H9 (cell line): ENCODE measurements around the gene MIS18A. TPM values are rescaled to one million over a fixed set of nuclear protein-coding genes. Genes with fewer than 3 reads are reported as not detected.

ENCODE experiments used
- DNase-seq: peaks from one replicate; pipeline ENCODE4 v3.0.0-alpha.2; 2017
- H2AFZ ChIP-seq: one replicate; pipeline ENCODE4 v1.6.1; 2013; ENCODE audit warnings: mild to moderate bottlenecking, low read length, control low read depth, moderate library complexity
- H2AK5ac ChIP-seq: 2 replicates; pipeline ENCODE4 v1.6.1; 2013; ENCODE audit warnings: low read length, control low read depth, mixed read lengths; ENCODE audit not compliant: insufficient read length
- H2BK120ac ChIP-seq: one replicate; pipeline ENCODE4 v1.6.1; 2013; ENCODE audit warnings: low read depth, mild to moderate bottlenecking, low read length, control low read depth, inconsistent platforms; ENCODE audit not compliant: poor library complexity, severe bottlenecking
- H2BK12ac ChIP-seq: 2 replicates; pipeline ENCODE4 v1.6.1; 2013; ENCODE audit warnings: low read length, control low read depth, mixed read lengths, low read depth; ENCODE audit not compliant: insufficient read length
- H2BK15ac ChIP-seq: 2 replicates; pipeline ENCODE4 v1.6.1; 2013; ENCODE audit warnings: low read depth, low read length, control low read depth
- H2BK20ac ChIP-seq: one replicate; pipeline ENCODE4 v1.6.1; 2013; ENCODE audit warnings: low read depth, mild to moderate bottlenecking, low read length, control low read depth, inconsistent platforms; ENCODE audit not compliant: poor library complexity, severe bottlenecking
- H2BK5ac ChIP-seq: 2 replicates; pipeline ENCODE4 v1.6.1; 2013; ENCODE audit warnings: low read length, control low read depth, mixed read lengths; ENCODE audit not compliant: insufficient read length
- H3K14ac ChIP-seq: 2 replicates; pipeline ENCODE4 v1.6.1; 2013; ENCODE audit warnings: low read length, control low read depth; ENCODE audit not compliant: insufficient read depth
- H3K18ac ChIP-seq: 2 replicates; pipeline ENCODE4 v1.6.1; 2013; ENCODE audit warnings: low read depth, mild to moderate bottlenecking, mixed read lengths, low read length, control low read depth; ENCODE audit not compliant: insufficient read length
- H3K23ac ChIP-seq: 2 replicates; pipeline ENCODE4 v1.6.1; 2013; ENCODE audit warnings: low read length, control low read depth, mixed read lengths, low read depth; ENCODE audit not compliant: insufficient read length
- H3K23me2 ChIP-seq: 2 replicates; pipeline ENCODE4 v1.6.1; 2013; ENCODE audit warnings: low read depth, mild to moderate bottlenecking, mixed read lengths, low read length, control low read depth; ENCODE audit not compliant: insufficient read length, poor library complexity, severe bottlenecking
- H3K27ac ChIP-seq: 2 replicates; pipeline ENCODE4 v1.5.1; 2013; ENCODE audit warnings: low read length, control low read depth, mixed read lengths, low read depth; ENCODE audit not compliant: insufficient read length
- H3K27me3 ChIP-seq: 2 replicates; pipeline ENCODE4 v1.6.1; 2013; ENCODE audit warnings: low read length, control low read depth, inconsistent platforms; ENCODE audit not compliant: insufficient read depth
- H3K4ac ChIP-seq: 2 replicates; pipeline ENCODE4 v1.6.1; 2013; ENCODE audit warnings: low read depth, mild to moderate bottlenecking, control low read depth, inconsistent platforms, low read length, moderate library complexity
- H3K4me1 ChIP-seq: 2 replicates; pipeline ENCODE4 v1.6.1; 2013; ENCODE audit warnings: low read length, control low read depth, inconsistent platforms; ENCODE audit not compliant: insufficient read depth
- H3K4me2 ChIP-seq: 2 replicates; pipeline ENCODE4 v1.6.1; 2013; ENCODE audit warnings: low read length, control low read depth, mixed read lengths; ENCODE audit not compliant: insufficient read length, insufficient read depth
- H3K56ac ChIP-seq: 2 replicates; pipeline ENCODE4 v1.6.1; 2013; ENCODE audit warnings: low read depth, mild to moderate bottlenecking, mixed read lengths, low read length, control low read depth; ENCODE audit not compliant: insufficient read length
- H3K79me1 ChIP-seq: 2 replicates; pipeline ENCODE4 v1.6.1; 2013; ENCODE audit warnings: low read depth, mild to moderate bottlenecking, moderate library complexity, low read length, control low read depth, inconsistent platforms; ENCODE audit not compliant: insufficient read depth, poor library complexity, severe bottlenecking
- H3K79me2 ChIP-seq: 2 replicates; pipeline ENCODE4 v1.6.1; 2013; ENCODE audit warnings: low read length, control low read depth, inconsistent platforms; ENCODE audit not compliant: insufficient read depth
- H3K9ac ChIP-seq: 2 replicates; pipeline ENCODE4 v1.6.1; 2013; ENCODE audit warnings: low read length, control low read depth, mixed read lengths; ENCODE audit not compliant: insufficient read length; ENCODE audit errors: extremely low read depth
- H3K9me3 ChIP-seq: one replicate; pipeline ENCODE4 v1.6.1; 2013; ENCODE audit warnings: low read depth, low read length, inconsistent platforms; ENCODE audit not compliant: control insufficient read depth
- H3T11ph ChIP-seq: one replicate; pipeline ENCODE4 v1.6.1; 2013; ENCODE audit warnings: mild to moderate bottlenecking, low read length, control low read depth, inconsistent platforms
- H4K20me1 ChIP-seq: one replicate; pipeline ENCODE4 v1.6.1; 2013; ENCODE audit not compliant: control insufficient read depth, insufficient read length, insufficient read depth
- H4K5ac ChIP-seq: 2 replicates; pipeline ENCODE4 v1.6.1; 2013; ENCODE audit warnings: low read depth, mild to moderate bottlenecking, mixed read lengths, low read length, control low read depth; ENCODE audit not compliant: insufficient read length
- H4K8ac ChIP-seq: replicated peaks from 2 replicates; pipeline ENCODE4 v1.6.1; 2013; ENCODE audit warnings: low read length, control low read depth, mixed read lengths, low read depth; ENCODE audit not compliant: insufficient read length
- H4K91ac ChIP-seq: 2 replicates; pipeline ENCODE4 v1.6.1; 2013; ENCODE audit warnings: low read depth, mild to moderate bottlenecking, moderate library complexity, mixed read lengths, low read length, control low read depth; ENCODE audit not compliant: insufficient read length
- H3K27ac Mint-ChIP-seq, 3 experiments: 2 replicates in 2 of 3; 3 replicates in 1 of 3; pipeline ENCODE4 v1.8.0; 2020 to 2021; ENCODE audit warnings: mixed read lengths in 3 of 3, mild to moderate bottlenecking in 1 of 3, moderate library complexity in 1 of 3
- H3K27me3 Mint-ChIP-seq: 2 replicates; pipeline ENCODE4 v1.8.0; 2021; ENCODE audit warnings: low read depth, mild to moderate bottlenecking, moderate library complexity, mixed read lengths
- H3K36me3 Mint-ChIP-seq, 3 experiments: 2 replicates in 2 of 3; 3 replicates in 1 of 3; pipeline ENCODE4 v1.8.0; 2020 to 2021; ENCODE audit warnings: low read depth in 3 of 3, mixed read lengths in 3 of 3; ENCODE audit not compliant: insufficient read depth in 1 of 3
- H3K4me1 Mint-ChIP-seq, 2 experiments: 2 replicates each; pipeline ENCODE4 v1.8.0; 2020; ENCODE audit warnings: mixed read lengths in 2 of 2
- H3K4me3 Mint-ChIP-seq, 2 experiments: 2 replicates in 1 of 2; 3 replicates in 1 of 2; pipeline ENCODE4 v1.8.0; 2020 to 2021; ENCODE audit warnings: mild to moderate bottlenecking in 2 of 2, mixed read lengths in 2 of 2, moderate library complexity in 1 of 2
- H3K9me3 Mint-ChIP-seq, 2 experiments: 2 replicates in 1 of 2; 3 replicates in 1 of 2; pipeline ENCODE4 v1.8.0; 2020; ENCODE audit warnings: mild to moderate bottlenecking in 2 of 2, mixed read lengths in 2 of 2, moderate library complexity in 1 of 2
- CTCF ChIP-seq: fragments of 200-600 bp; sonication (generic); conservative IDR thresholded peaks from 3 replicates; pipeline ENCODE4 v1.8.0; 2021; ENCODE audit warnings: antibody characterized with exemption, mild to moderate bottlenecking
- WGBS: extraction: QIAGEN DNeasy Blood & Tissue Kit; methylation state at CpG from one replicate; pipeline ENCODE4 v1.1.7; 2013; ENCODE audit warnings: missing lambda C conversion rate, low lambda C conversion rate, mixed read lengths; ENCODE audit not compliant: insufficient read length; ENCODE audit errors: extremely low coverage; 5-methylcytosine and 5-hydroxymethylcytosine counted together
- total RNA-seq: library from RNA; stranded (reverse); gene quantifications from 2 replicates; pipeline ENCODE4 v1.2.1, GENCODE V29; 2021

The MIS18A gene
- total RNA-seq, 1 experiment from 2014 or later, result 56.5 TPM

- no peak overlapping the region for H3K4me3 Mint-ChIP-seq
- H3K14ac ChIP-seq, result no peak overlapping the region
- H2BK15ac ChIP-seq, result no peak overlapping the region
- no peak overlapping the region for H4K8ac ChIP-seq
- H3K4ac ChIP-seq, result no peak overlapping the region
- H2BK120ac ChIP-seq, result no peak overlapping the region
- H3K9me3 Mint-ChIP-seq, result peaks cover 4 to 9% of the 10 kb centered on the region in 2 experiments; a peak in 3 of 5 replicates
- H2AFZ ChIP-seq, result no peak overlapping the region
- no peak overlapping the region for H3K27ac ChIP-seq
- no peaks in the 10 kb centered on the region for H4K20me1 ChIP-seq
- no peaks in the 10 kb centered on the region for H3K79me2 ChIP-seq
- H3K27ac Mint-ChIP-seq, result no peak overlapping the region
- no peaks in the 10 kb centered on the region for H3K79me1 ChIP-seq
- no peak overlapping the region for H2AK5ac ChIP-seq
- H3K4me2 ChIP-seq, result no peak overlapping the region
- peaks cover 0 to 5% (median 0%) of the 10 kb centered on the region in 3 experiments; a peak in 2 of 7 replicates for H3K36me3 Mint-ChIP-seq
- no peak overlapping the region for H2BK5ac ChIP-seq
- no peak overlapping the region for H4K91ac ChIP-seq
- TF ChIP-seq CTCF, result no peak
- H3K4me1 ChIP-seq, result no peaks in the 10 kb centered on the region
- H3T11ph ChIP-seq, result no peak overlapping the region
- peaks cover 3 to 7% of the 10 kb centered on the region in 2 experiments for H3K4me1 Mint-ChIP-seq
- no peak overlapping the region for H4K5ac ChIP-seq
- no peak overlapping the region for H2BK12ac ChIP-seq
- no peak overlapping the region for H3K56ac ChIP-seq
- no peak for DNase-seq
- no peak overlapping the region for H3K23ac ChIP-seq
- H3K27me3 ChIP-seq, result no peaks in the 10 kb centered on the region
- H3K27me3 Mint-ChIP-seq, result peaks cover 4% of the 10 kb centered on the region; the same call in 1 of the 2 replicates
- no peaks in the 10 kb centered on the region for H3K23me2 ChIP-seq
- no CpG with 5 or more reads among the region's 4 CpGs for WGBS
- H3K18ac ChIP-seq, result no peak overlapping the region
- H2BK20ac ChIP-seq, result no peak overlapping the region
- no peaks in the 10 kb centered on the region for H3K9me3 ChIP-seq
- H3K9ac ChIP-seq, result no peak overlapping the region
Measured at GRCh38 chr21:32233722-32234301, 45.0 kb downstream of the MIS18A start.
